K562 (cell line): Measurements from ENCODE around the gene ZNF593OS. TPM values are rescaled to one million over a fixed set of nuclear protein-coding genes. Genes with fewer than 3 reads are reported as not detected.

Experiments
- ATAC-seq: fragments of 200-7000 bp; cut with Tn5 transposase; 3 replicates; pipeline ENCODE4 v1.9.1; 2020; ENCODE audit warnings: moderate library complexity
- BruUV-seq: library from RNA; stranded (reverse); fragments of 400-500 nt; replicated peaks from 2 replicates; lab custom pipeline; 2021; lab: Mats Ljungman, UMichigan
- CTCF ChIA-PET: fragments of 300-600 bp; formaldehyde crosslinking; extraction: SDS; loops from one replicate; lab custom pipeline; 2021; ENCODE audit warnings: low intra/inter-chr PET ratio; lab: Yijun Ruan, JAX
- POLR2A ChIA-PET: fragments of 300-600, 350-650 bp; sonication (Branson Sonifier 250); formaldehyde crosslinking; extraction: SDS; loops from one replicate; lab custom pipeline; 2021; ENCODE audit warnings: antibody characterized with exemption, inconsistent platforms; lab: Yijun Ruan, JAX
- DNase-seq, 4 experiments: peaks; one replicate each; pipeline versions ENCODE4 v3.0.0 to v3.0.0-alpha.2; 2011 to 2018; ENCODE audit warnings: low spot score in 3 of 4, mixed read lengths in 3 of 4; ENCODE audit errors: extremely low read depth in 1 of 4
- FAIRE-seq: peaks from 2 replicates; lab custom pipeline; 2011; peaks lifted over from hg19 to GRCh38; lab: Jason Lieb, UNC
- H2AFZ ChIP-seq: 2 replicates; pipeline ENCODE4 v1.6.0; 2011; ENCODE audit warnings: low read depth, low read length, control low read depth, inconsistent platforms
- H3K27ac ChIP-seq: fragments of 200-600 bp; 3 replicates; pipeline ENCODE4 v1.8.0; 2011; ENCODE audit warnings: low read depth, mild to moderate bottlenecking, control low read depth, inconsistent platforms, low read length, moderate library complexity, mixed read lengths; ENCODE audit errors: extremely low read depth
- H3K27me3 ChIP-seq, 2 experiments: fragments of 300-600 bp in 1 of 2; 2 replicates in 1 of 2; 3 replicates in 1 of 2; pipeline versions ENCODE4 v1.6.0 to v1.8.0; 2011; ENCODE audit warnings: inconsistent platforms in 2 of 2, low read length in 2 of 2, mild to moderate bottlenecking in 1 of 2, mixed read lengths in 1 of 2, moderate library complexity in 1 of 2; ENCODE audit not compliant: control insufficient read depth in 2 of 2, insufficient read depth in 2 of 2
- H3K36me3 ChIP-seq: fragments of 300-600 bp; 3 replicates; pipeline ENCODE4 v1.8.0; 2011; ENCODE audit warnings: mild to moderate bottlenecking, low read length, inconsistent platforms; ENCODE audit not compliant: control insufficient read depth, insufficient read depth
- H3K4me1 ChIP-seq, 2 experiments: fragments of 200-600 bp in 1 of 2; replicated peaks in 1 of 2; 2 replicates in 1 of 2; 3 replicates in 1 of 2; pipeline versions ENCODE4 v1.5.1 to v1.8.0; 2011; ENCODE audit warnings: inconsistent platforms in 2 of 2, low read length in 2 of 2, mild to moderate bottlenecking in 1 of 2, mixed read lengths in 1 of 2, moderate library complexity in 1 of 2; ENCODE audit not compliant: control insufficient read depth in 2 of 2, insufficient read depth in 2 of 2
- H3K4me2 ChIP-seq: 2 replicates; pipeline ENCODE4 v1.6.1; 2011; ENCODE audit warnings: low read length, control low read depth, inconsistent platforms, mixed read lengths; ENCODE audit not compliant: insufficient read depth
- H3K4me3 ChIP-seq: fragments of 200-600 bp; sonication (generic), shearing (Covaris generic); 2 replicates; pipeline ENCODE4 v1.5.1; 2016; ENCODE audit warnings: control low read depth, inconsistent platforms
- H3K79me2 ChIP-seq: fragments of 200-600 bp; 3 replicates; pipeline ENCODE4 v1.8.0; 2011; ENCODE audit warnings: low read length, inconsistent platforms; ENCODE audit not compliant: control insufficient read depth, insufficient read depth
- H3K9ac ChIP-seq, 2 experiments: 2 replicates each; pipeline versions ENCODE4 v1.6.0 to v1.6.1; 2011; ENCODE audit warnings: low read depth in 2 of 2, low read length in 2 of 2, control low read depth in 1 of 2, inconsistent platforms in 1 of 2, mild to moderate bottlenecking in 1 of 2, mixed read lengths in 1 of 2; ENCODE audit not compliant: insufficient read depth in 1 of 2
- H3K9me1 ChIP-seq: one replicate; pipeline ENCODE4 v1.6.0; 2011; ENCODE audit warnings: inconsistent platforms, mild to moderate bottlenecking, low read length, moderate library complexity; ENCODE audit not compliant: control insufficient read depth, insufficient read depth
- H3K9me3 ChIP-seq: replicated peaks from 2 replicates; pipeline ENCODE4 v1.5.1; 2011; ENCODE audit warnings: low read depth, low read length, inconsistent platforms; ENCODE audit not compliant: control insufficient read depth, insufficient read depth
- H4K20me1 ChIP-seq: replicated peaks from 2 replicates; pipeline ENCODE4 v1.6.1; 2011; ENCODE audit warnings: low read length, inconsistent platforms, mixed read lengths; ENCODE audit not compliant: control insufficient read depth, insufficient read depth
- CBFB ChIP-seq: sonication (generic); formaldehyde crosslinking; IDR thresholded peaks from 2 replicates; pipeline ENCODE4 v1.4.0; 2020; ENCODE audit warnings: mild to moderate bottlenecking, missing genetic modification reagents
- CC2D1A ChIP-seq: fragments of 450-650 bp; IDR thresholded peaks from 2 replicates; pipeline ENCODE4 v1.6.1; 2017; ENCODE audit warnings: mild to moderate bottlenecking
- COPS2 ChIP-seq: fragments of 450-650 bp; conservative IDR thresholded peaks from 2 replicates; pipeline ENCODE4 v1.6.1; 2016; ENCODE audit warnings: mild to moderate bottlenecking, moderate library complexity
- DPF2 ChIP-seq: fragments of 450-650 bp; IDR thresholded peaks from 2 replicates; pipeline ENCODE4 v1.6.1; 2016
- HMBOX1 ChIP-seq: sonication (generic); IDR thresholded peaks from 2 replicates; pipeline ENCODE4 v1.6.1; 2016
- HNRNPLL ChIP-seq: fragments of 200-400 bp; formaldehyde crosslinking; IDR thresholded peaks from 2 replicates; pipeline ENCODE4 v1.6.1; 2017; ENCODE audit warnings: low read length, low read depth, mild to moderate bottlenecking; ENCODE audit not compliant: poor library complexity, severe bottlenecking
- MBD2 ChIP-seq: sonication (generic); IDR thresholded peaks from 2 replicates; pipeline ENCODE4 v1.6.1; 2016; ENCODE audit warnings: low read depth, borderline replicate concordance
- MEIS2 ChIP-seq: fragments of 450-650 bp; IDR thresholded peaks from 2 replicates; pipeline ENCODE4 v1.6.1; 2014; ENCODE audit warnings: mild to moderate bottlenecking; ENCODE audit not compliant: partially characterized antibody
- MTA2 ChIP-seq: fragments of 450-650 bp; IDR thresholded peaks from 2 replicates; pipeline ENCODE4 v1.6.1; 2016; ENCODE audit warnings: low read depth
- NR1H2 ChIP-seq: sonication (generic); formaldehyde crosslinking; IDR thresholded peaks from 2 replicates; pipeline ENCODE4 v1.4.0; 2020; ENCODE audit warnings: mild to moderate bottlenecking, missing genetic modification reagents
- POLR3G ChIP-seq: IDR thresholded peaks from 2 replicates; pipeline ENCODE4 v1.6.1; 2011; ENCODE audit not compliant: insufficient read length, insufficient replicate concordance; ENCODE audit errors: extremely low read depth
- SLC30A9 ChIP-seq: fragments of 250-450 bp; sonication (Bioruptor Pico); IDR thresholded peaks from 2 replicates; pipeline ENCODE4 v1.8.0; 2022; ENCODE audit warnings: mild to moderate bottlenecking, moderate library complexity
- SOX6 ChIP-seq: fragments of 450-650 bp; IDR thresholded peaks from 2 replicates; pipeline ENCODE4 v1.6.1; 2014; ENCODE audit warnings: mild to moderate bottlenecking
- ZNF143 ChIP-seq: sonication (generic); formaldehyde crosslinking; IDR thresholded peaks from 2 replicates; pipeline ENCODE4 v1.9.0; 2022; ENCODE audit warnings: mild to moderate bottlenecking, missing genetic modification reagents
- ZNF354B ChIP-seq: fragments of 250-450 bp; sonication (Bioruptor Pico); IDR thresholded peaks from 2 replicates; pipeline ENCODE4 v1.4.0; 2020
- ZNF695 ChIP-seq: fragments of 450-650 bp; formaldehyde crosslinking; IDR thresholded peaks from 2 replicates; pipeline ENCODE4 v1.4.0; 2020; ENCODE audit warnings: mild to moderate bottlenecking, moderate library complexity
- WGBS: fragments of 100-300 bp; shearing (Covaris generic); methylation state at CpG from one replicate; pipeline ENCODE4 v1.1.6; 2016; ENCODE audit warnings: low coverage, mixed read lengths; ENCODE audit not compliant: insufficient coverage; ENCODE audit errors: missing lambda C conversion rate; 5-methylcytosine and 5-hydroxymethylcytosine counted together
- in situ Hi-C: fragments of 300-500 bp; cut with MboI; formaldehyde crosslinking; loops from 4 replicates; pipeline ENCODE4 v1.15.0; 2018; ENCODE audit warnings: inconsistent platforms, mixed read lengths
- intact Hi-C: fragments of 100-400 bp; cut with micrococcal nuclease; formaldehyde crosslinking; loops from 2 replicates; pipeline ENCODE4 v1.14.2; 2022
- polyA plus RNA-seq, 8 experiments: library from polyadenylated mRNA; depleted of rRNA in 4 of 8; stranded (reverse) in 5 of 8; unstranded in 3 of 8; fragments of >200 nt; fragmentation: Nextera tagmentation in 2 of 8; fragmentation: Illumina TruSeq in 1 of 8; extraction: Ambion mirVana in 2 of 8; extraction: Trizol in 1 of 8; gene quantifications; 2 replicates each; pipeline versions ENCODE4 v1.2.1 to v1.2.3, GENCODE V29; 2011 to 2014; ENCODE audit warnings: inconsistent platforms in 1 of 8, missing spikeins in 1 of 8
- total RNA-seq, 7 experiments: library from RNA; depleted of rRNA in 6 of 7; stranded (reverse); fragments of >200 nt in 6 of 7; fragmentation: Illumina TruSeq in 2 of 7; extraction: Trizol in 2 of 7; gene quantifications; 2 replicates each; pipeline versions ENCODE4 v1.2.1 to v1.2.3, GENCODE V29; 2011 to 2021; ENCODE audit warnings: low replicate concordance in 1 of 7
- TF ChIP-seq, protein P1 (sequence below), 2 experiments: fragments of 450-650 bp; conservative IDR thresholded peaks; 2 replicates each; pipeline ENCODE4 v1.6.1; 2017; ENCODE audit warnings: mild to moderate bottlenecking in 2 of 2, moderate library complexity in 2 of 2
- TF ChIP-seq, protein P2 (sequence below): sonication (generic); formaldehyde crosslinking; IDR thresholded peaks from 2 replicates; pipeline ENCODE4 v1.8.1; 2022; ENCODE audit warnings: missing genetic modification reagents
- TF ChIP-seq, protein P3 (sequence below): fragments of 450-650 bp; IDR thresholded peaks from 2 replicates; pipeline ENCODE4 v1.6.1; 2017; ENCODE audit warnings: antibody characterized with exemption

ZNF593OS gene
- total and polyA plus RNA-seq, 9 of the 15 experiments (the other 6 are each of a cell fraction or from before 2014, with no cell fraction given): 0.24 to 0.27 TPM; not detected in 7

DNA sequence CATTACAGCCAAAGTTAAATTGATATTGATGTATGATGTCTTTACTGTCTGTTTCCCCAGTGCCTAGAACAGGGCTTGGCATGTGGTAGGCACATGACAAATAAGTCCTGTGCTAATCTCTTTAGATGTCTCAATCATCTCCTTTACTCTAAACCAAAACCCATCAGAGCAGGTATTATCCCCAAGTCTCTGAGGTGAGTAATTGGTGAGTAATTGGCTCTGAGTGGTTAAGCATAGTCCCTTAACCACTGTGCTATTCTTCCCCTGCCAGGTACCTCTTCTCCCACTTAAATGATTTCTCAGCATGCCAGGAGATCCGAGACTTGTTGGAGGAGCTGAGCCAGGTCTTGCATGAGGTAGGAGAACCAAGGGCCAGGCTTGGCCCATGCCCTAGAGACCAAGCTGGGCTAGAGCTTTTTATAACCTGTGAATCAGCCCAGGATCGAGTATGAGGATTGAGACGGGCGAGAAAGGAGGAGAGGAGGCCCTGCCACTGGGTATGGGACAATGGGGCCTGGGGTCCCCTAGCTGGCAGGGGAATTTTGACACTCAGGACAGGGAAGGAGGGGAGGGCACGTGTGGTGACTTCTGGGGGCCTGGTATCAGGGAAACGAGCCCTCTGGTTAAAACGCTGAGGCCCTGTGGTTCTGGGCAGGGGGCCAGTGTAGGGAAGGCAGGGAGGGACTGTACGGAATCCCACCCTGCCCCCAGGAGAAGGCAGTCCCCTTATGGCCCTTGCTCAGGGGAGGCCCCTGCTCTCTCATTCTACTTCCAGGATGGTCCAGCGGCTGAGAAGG is 10.2 kb upstream of the ZNF593OS start:
- FAIRE-seq (no peak), DNase-seq (no peak), ATAC-seq (no peak)
- H3K9ac ChIP-seq: peak overlapping the region in 1 of 2 experiments; percentile 60; a peak in 2 of 4 replicates
- in situ Hi-C loops (no loop called here), intact Hi-C loops (no loop called here)
- H3K27ac ChIP-seq: no peak overlapping the region
- no peak overlapping the region for H3K4me3 ChIP-seq
- ChIA-PET CTCF (no interaction called here), POLR2A (interaction anchor here (0.6 to 2.1 kb wide), 5 partner anchors 9 to 141 kb away, joined by 3 to 8 read pairs (median 5); partner anchors contain the start of genes ZNF593 and ZNF593OS)
- no peaks in the 10 kb centered on the region for H3K79me2 ChIP-seq
- no TSS peak for BruUV-seq
- 47% methylated on average over 8 of the region's 9 CpGs for WGBS
- no peaks in the 10 kb centered on the region for H3K27me3 ChIP-seq
- H3K4me1 ChIP-seq: peaks cover 17 to 31% of the 10 kb centered on the region in 2 experiments
- H3K4me2 ChIP-seq: no peak overlapping the region
- no peaks in the 10 kb centered on the region for H3K9me1 ChIP-seq
- H2AFZ ChIP-seq: no peak overlapping the region
- no peak for TF ChIP-seq COPS2
- no peak for TF ChIP-seq HMBOX1
- no peak for TF ChIP-seq MTA2
- no peak for TF ChIP-seq ZNF695 (CRISPR knock-in tag)
- TF ChIP-seq, protein P1, sequence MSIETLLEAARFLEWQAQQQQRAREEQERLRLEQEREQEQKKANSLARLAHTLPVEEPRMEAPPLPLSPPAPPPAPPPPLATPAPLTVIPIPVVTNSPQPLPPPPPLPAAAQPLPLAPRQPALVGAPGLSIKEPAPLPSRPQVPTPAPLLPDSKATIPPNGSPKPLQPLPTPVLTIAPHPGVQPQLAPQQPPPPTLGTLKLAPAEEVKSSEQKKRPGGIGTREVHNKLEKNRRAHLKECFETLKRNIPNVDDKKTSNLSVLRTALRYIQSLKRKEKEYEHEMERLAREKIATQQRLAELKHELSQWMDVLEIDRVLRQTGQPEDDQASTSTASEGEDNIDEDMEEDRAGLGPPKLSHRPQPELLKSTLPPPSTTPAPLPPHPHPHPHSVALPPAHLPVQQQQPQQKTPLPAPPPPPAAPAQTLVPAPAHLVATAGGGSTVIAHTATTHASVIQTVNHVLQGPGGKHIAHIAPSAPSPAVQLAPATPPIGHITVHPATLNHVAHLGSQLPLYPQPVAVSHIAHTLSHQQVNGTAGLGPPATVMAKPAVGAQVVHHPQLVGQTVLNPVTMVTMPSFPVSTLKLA (conservative IDR thresholded peaks at IDR 0.05): no peak
- no peak for TF ChIP-seq POLR3G
- no peak for TF ChIP-seq MBD2
- TF ChIP-seq ZNF354B (CRISPR knock-in tag): no peak
- no peak for TF ChIP-seq HNRNPLL
- TF ChIP-seq, protein P2, sequence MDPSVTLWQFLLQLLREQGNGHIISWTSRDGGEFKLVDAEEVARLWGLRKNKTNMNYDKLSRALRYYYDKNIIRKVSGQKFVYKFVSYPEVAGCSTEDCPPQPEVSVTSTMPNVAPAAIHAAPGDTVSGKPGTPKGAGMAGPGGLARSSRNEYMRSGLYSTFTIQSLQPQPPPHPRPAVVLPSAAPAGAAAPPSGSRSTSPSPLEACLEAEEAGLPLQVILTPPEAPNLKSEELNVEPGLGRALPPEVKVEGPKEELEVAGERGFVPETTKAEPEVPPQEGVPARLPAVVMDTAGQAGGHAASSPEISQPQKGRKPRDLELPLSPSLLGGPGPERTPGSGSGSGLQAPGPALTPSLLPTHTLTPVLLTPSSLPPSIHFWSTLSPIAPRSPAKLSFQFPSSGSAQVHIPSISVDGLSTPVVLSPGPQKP (CRISPR knock-in tag): no peak
- no peak for TF ChIP-seq NR1H2 (CRISPR knock-in tag)
- no peak for TF ChIP-seq DPF2
- no peak for TF ChIP-seq SLC30A9 (CRISPR knock-in tag)
- TF ChIP-seq SOX6: no peak
- TF ChIP-seq, protein P3, sequence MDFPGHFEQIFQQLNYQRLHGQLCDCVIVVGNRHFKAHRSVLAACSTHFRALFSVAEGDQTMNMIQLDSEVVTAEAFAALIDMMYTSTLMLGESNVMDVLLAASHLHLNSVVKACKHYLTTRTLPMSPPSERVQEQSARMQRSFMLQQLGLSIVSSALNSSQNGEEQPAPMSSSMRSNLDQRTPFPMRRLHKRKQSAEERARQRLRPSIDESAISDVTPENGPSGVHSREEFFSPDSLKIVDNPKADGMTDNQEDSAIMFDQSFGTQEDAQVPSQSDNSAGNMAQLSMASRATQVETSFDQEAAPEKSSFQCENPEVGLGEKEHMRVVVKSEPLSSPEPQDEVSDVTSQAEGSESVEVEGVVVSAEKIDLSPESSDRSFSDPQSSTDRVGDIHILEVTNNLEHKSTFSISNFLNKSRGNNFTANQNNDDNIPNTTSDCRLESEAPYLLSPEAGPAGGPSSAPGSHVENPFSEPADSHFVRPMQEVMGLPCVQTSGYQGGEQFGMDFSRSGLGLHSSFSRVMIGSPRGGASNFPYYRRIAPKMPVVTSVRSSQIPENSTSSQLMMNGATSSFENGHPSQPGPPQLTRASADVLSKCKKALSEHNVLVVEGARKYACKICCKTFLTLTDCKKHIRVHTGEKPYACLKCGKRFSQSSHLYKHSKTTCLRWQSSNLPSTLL: no peak
- TF ChIP-seq CBFB: no peak
- TF ChIP-seq CC2D1A: no peak
- no peak for TF ChIP-seq MEIS2
- no peak for TF ChIP-seq ZNF143 (CRISPR knock-in tag)
- H3K36me3 ChIP-seq: no peaks in the 10 kb centered on the region
- no peaks in the 10 kb centered on the region for H3K9me3 ChIP-seq
- H4K20me1 ChIP-seq: no peaks in the 10 kb centered on the region
